Transverse colon (tissue), 3 donors: ENCODE measurements around the gene CDH13.

Experiments used
- CTCF ChIP-seq, 5 experiments: fragments of 200-600 bp in 3 of 5; fragments of 450-650 bp in 2 of 5; sonication (generic) in 3 of 5; IDR thresholded peaks; 1 replicate in 2 of 5; 2 replicates in 3 of 5; pipeline ENCODE4 v1.5.1; 2016 to 2017; ENCODE audit warnings: antibody characterized with exemption in 5 of 5, inconsistent platforms in 3 of 5, mild to moderate bottlenecking in 2 of 5, moderate library complexity in 1 of 5
- EP300 ChIP-seq: sonication (generic); formaldehyde crosslinking; IDR thresholded peaks from one replicate; pipeline ENCODE4 v1.6.1; 2017; ENCODE audit warnings: antibody characterized with exemption, low read depth
- POLR2A ChIP-seq: fragments of 450-650 bp; IDR thresholded peaks from one replicate; pipeline ENCODE4 v1.6.1; 2016; ENCODE audit warnings: antibody characterized with exemption, mild to moderate bottlenecking, moderate library complexity

- TF ChIP-seq CTCF (IDR thresholded peaks at IDR 0.05) (no peak), EP300 (no peak), POLR2A (no peak)
Observed at GRCh38 chr16:83258366-83258928, 631.7 kb downstream of the CDH13 start.
